Activated T-helper 1 cell treated with anti-CD3 and anti-CD28 coated beads, Interleukin-12 subunit alpha, Interleukin-12 subunit beta, Interleukin-2, Interleukin-4 antibody, amounts not matched to agents 30 ng/mL and 10 ng/mL and 1 ng/mL, durations not matched to agents 14 hours and 24 hours and 36 hours (primary cell): Measurements from ENCODE around the gene EVI2B. TPM values are rescaled to one million over a fixed set of nuclear protein-coding genes. Genes with fewer than 3 reads are reported as not detected.
"Not testable (repeated sequence)": the region's sequence is repeated elsewhere in the genome, so short reads cannot be mapped to it uniquely, and the experiment has no call there.

ENCODE experiments used
- DNase-seq: peaks from one replicate; pipeline ENCODE4 v3.0.0; 2021; ENCODE audit warnings: low spot score
- H3K27ac Mint-ChIP-seq: one replicate; pipeline ENCODE4 v1.8.0; 2021; ENCODE audit warnings: mild to moderate bottlenecking, mixed read lengths
- H3K27me3 Mint-ChIP-seq: one replicate; pipeline ENCODE4 v1.8.0; 2022; ENCODE audit warnings: mild to moderate bottlenecking, moderate library complexity, mixed read lengths; ENCODE audit not compliant: insufficient read depth
- H3K36me3 Mint-ChIP-seq: one replicate; pipeline ENCODE4 v1.8.0; 2021; ENCODE audit warnings: low read depth, mixed read lengths
- H3K4me1 Mint-ChIP-seq: one replicate; pipeline ENCODE4 v1.8.0; 2021; ENCODE audit warnings: low read depth, mixed read lengths
- H3K4me3 Mint-ChIP-seq: one replicate; pipeline ENCODE4 v1.8.0; 2021; ENCODE audit warnings: mild to moderate bottlenecking, moderate library complexity, mixed read lengths
- H3K9me3 Mint-ChIP-seq: one replicate; pipeline ENCODE4 v1.8.0; 2021; ENCODE audit warnings: mixed read lengths
- intact Hi-C: fragments of 100-400 bp; cut with micrococcal nuclease; formaldehyde crosslinking; loops from one replicate; pipeline ENCODE4 v1.15.1; 2024
- total RNA-seq: library from RNA; stranded (reverse); gene quantifications from 2 replicates; pipeline ENCODE4 v1.2.3, GENCODE V29; 2022

Gene EVI2B, protein sequence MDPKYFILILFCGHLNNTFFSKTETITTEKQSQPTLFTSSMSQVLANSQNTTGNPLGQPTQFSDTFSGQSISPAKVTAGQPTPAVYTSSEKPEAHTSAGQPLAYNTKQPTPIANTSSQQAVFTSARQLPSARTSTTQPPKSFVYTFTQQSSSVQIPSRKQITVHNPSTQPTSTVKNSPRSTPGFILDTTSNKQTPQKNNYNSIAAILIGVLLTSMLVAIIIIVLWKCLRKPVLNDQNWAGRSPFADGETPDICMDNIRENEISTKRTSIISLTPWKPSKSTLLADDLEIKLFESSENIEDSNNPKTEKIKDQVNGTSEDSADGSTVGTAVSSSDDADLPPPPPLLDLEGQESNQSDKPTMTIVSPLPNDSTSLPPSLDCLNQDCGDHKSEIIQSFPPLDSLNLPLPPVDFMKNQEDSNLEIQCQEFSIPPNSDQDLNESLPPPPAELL
- total RNA-seq, result 21.7 and 25.1 TPM in 2 replicates

- Mint-ChIP-seq H3K27ac (peak within 1 kb of the TSS; percentile 90), H3K9me3 (peaks cover 6% of the 10 kb centered on the region), H3K27me3 (no peaks in the 10 kb centered on the region), H3K4me1 (peaks cover 74% of the 10 kb centered on the region), H3K4me3 (peak within 1 kb of the TSS; percentile 92), H3K36me3 (peaks cover 29% of the 10 kb centered on the region)
- intact Hi-C loops, result loop anchor here (5.0 to 10.0 kb wide), 2 partner anchors 58 to 219 kb away; partner anchors contain the start of gene NF1
- no peak for DNase-seq
These were observed at the start of gene EVI2B for GRCh38 chr17:31313982-31314781. Gene EVI2B (minus strand): TSS chr17:31314054. CDS start chr17:31305609, 8,445 bp downstream.

- H3K4me3 Mint-ChIP-seq, result no peak overlapping the region
- H3K27ac Mint-ChIP-seq, result no peak overlapping the region
- no peaks in the 10 kb centered on the region for H3K9me3 Mint-ChIP-seq
- no peaks in the 10 kb centered on the region for H3K27me3 Mint-ChIP-seq
- no peaks in the 10 kb centered on the region for H3K4me1 Mint-ChIP-seq
- DNase-seq, result no peak
- intact Hi-C loops, result no loop called here
- peaks cover 21% of the 10 kb centered on the region for H3K36me3 Mint-ChIP-seq
These were observed 44.1 kb upstream of the EVI2B start for GRCh38 chr17:31357839-31358394.

GRCh38 chr17:31357091-31357490, 43.2 kb upstream of the EVI2B start:
- no peaks in the 10 kb centered on the region for H3K27me3 Mint-ChIP-seq
- no peak overlapping the region for H3K4me3 Mint-ChIP-seq
- no peaks in the 10 kb centered on the region for H3K4me1 Mint-ChIP-seq
- no peak overlapping the region for H3K27ac Mint-ChIP-seq
- no peaks in the 10 kb centered on the region for H3K9me3 Mint-ChIP-seq
- no peak for DNase-seq
- intact Hi-C loops, result no loop called here
- H3K36me3 Mint-ChIP-seq, result peaks cover 18% of the 10 kb centered on the region

DNA sequence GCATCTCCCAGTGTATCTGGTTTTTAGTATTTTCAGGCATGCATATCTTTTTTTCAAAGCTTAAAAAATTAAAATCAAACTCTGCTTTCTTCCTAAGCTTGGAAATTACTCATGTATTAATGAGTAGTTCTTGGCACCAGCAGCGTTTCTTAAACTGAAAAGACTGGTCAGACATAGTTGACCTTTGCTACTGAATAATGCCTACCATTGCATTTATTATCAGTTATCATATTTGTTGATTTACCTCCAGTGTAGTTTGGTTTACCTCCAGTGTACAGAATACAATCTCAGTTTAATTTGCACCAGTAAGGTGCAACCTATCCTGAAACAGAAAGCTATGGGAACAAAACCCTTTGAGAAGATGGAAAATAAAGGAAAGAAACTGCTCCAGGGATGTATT, 42.1 kb upstream of the EVI2B start:
- Mint-ChIP-seq H3K36me3 (peaks cover 18% of the 10 kb centered on the region), H3K4me3 (no peak overlapping the region), H3K9me3 (no peaks in the 10 kb centered on the region), H3K27ac (no peak overlapping the region), H3K27me3 (no peaks in the 10 kb centered on the region), H3K4me1 (no peaks in the 10 kb centered on the region)
- DNase-seq, result no peak
- intact Hi-C loops, result no loop called here

- Mint-ChIP-seq H3K27me3 (no peaks in the 10 kb centered on the region), H3K4me3 (no peak overlapping the region), H3K4me1 (no peaks in the 10 kb centered on the region), H3K36me3 (peaks cover 12% of the 10 kb centered on the region), H3K27ac (no peak overlapping the region), H3K9me3 (no peaks in the 10 kb centered on the region)
- no peak for DNase-seq
- intact Hi-C loops, result no loop called here
These were observed 35.6 kb upstream of the EVI2B start for GRCh38 chr17:31349454-31349853.

DNA sequence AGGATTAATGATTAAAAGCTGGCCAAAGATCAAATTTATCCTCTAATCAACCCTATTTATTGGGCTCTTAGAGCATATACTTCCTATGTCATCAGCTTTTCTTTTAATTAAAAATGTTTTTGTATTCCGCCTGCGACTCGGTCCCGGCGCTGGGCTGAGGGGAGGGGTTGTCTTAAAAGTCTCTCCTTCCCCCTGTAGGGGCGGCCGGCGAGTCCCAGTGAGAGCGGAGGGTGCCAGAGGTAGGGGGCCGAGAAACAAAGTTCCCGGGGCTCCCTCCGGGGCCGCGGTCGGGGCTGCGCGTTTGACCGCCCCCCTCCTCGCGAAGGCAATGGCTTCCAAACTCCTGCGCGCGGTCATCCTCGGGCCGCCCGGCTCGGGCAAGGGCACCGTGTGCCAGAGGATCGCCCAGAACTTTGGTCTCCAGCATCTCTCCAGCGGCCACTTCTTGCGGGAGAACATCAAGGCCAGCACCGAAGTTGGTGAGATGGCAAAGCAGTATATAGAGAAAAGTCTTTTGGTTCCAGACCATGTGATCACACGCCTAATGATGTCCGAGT, 31.4 kb upstream of the EVI2B start:
- intact Hi-C loops, H3K9me3 Mint-ChIP-seq, H3K36me3 Mint-ChIP-seq, DNase-seq, H3K4me1 Mint-ChIP-seq, H3K27me3 Mint-ChIP-seq, H3K4me3 Mint-ChIP-seq, H3K27ac Mint-ChIP-seq: not testable (repeated sequence)

GRCh38 chr17:31339906-31340661, 26.2 kb upstream of the EVI2B start:
- Mint-ChIP-seq H3K9me3 (no peaks in the 10 kb centered on the region), H3K4me1 (no peaks in the 10 kb centered on the region), H3K36me3 (peaks cover 10% of the 10 kb centered on the region), H3K4me3 (no peak overlapping the region), H3K27me3 (peaks cover 3% of the 10 kb centered on the region), H3K27ac (no peak overlapping the region)
- no peak for DNase-seq
- intact Hi-C loops, result no loop called here

- Mint-ChIP-seq H3K36me3 (peaks cover 10% of the 10 kb centered on the region), H3K27ac (no peak overlapping the region), H3K4me1 (peaks cover 25% of the 10 kb centered on the region), H3K4me3 (no peak overlapping the region), H3K27me3 (no peaks in the 10 kb centered on the region), H3K9me3 (no peaks in the 10 kb centered on the region)
- intact Hi-C loops, result no loop called here
- DNase-seq, result no peak
These were observed 15.4 kb upstream of the EVI2B start for GRCh38 chr17:31329221-31329620.

DNA sequence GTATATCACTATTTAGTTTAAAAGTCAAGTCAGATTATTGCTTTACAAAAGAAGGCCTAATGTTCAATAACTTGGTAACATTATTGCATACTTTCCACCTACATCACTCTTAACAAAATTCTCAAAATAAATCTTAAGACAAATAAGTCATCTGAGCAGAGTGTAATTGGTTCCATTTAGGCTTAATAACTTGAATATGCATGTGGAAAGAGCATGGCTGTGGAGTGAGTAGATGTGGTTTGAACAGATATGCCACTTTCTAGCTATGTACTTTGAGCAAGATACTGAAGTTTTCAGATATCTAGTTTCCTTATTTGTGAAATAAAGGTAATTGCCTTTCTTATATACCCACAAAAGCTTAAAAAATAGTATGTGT, 14.3 kb upstream of the EVI2B start:
- no peaks in the 10 kb centered on the region for H3K27me3 Mint-ChIP-seq
- H3K36me3 Mint-ChIP-seq, result peaks cover 12% of the 10 kb centered on the region
- no peak overlapping the region for H3K4me3 Mint-ChIP-seq
- H3K4me1 Mint-ChIP-seq, result peaks cover 31% of the 10 kb centered on the region
- no peaks in the 10 kb centered on the region for H3K9me3 Mint-ChIP-seq
- peak overlapping the region; percentile 25 for H3K27ac Mint-ChIP-seq
- intact Hi-C loops, result no loop called here
- DNase-seq, result no peak

GRCh38 chr17:31327534-31328159, 13.8 kb upstream of the EVI2B start:
- Mint-ChIP-seq H3K4me3 (no peak overlapping the region), H3K27me3 (no peaks in the 10 kb centered on the region), H3K36me3 (peaks cover 12% of the 10 kb centered on the region), H3K4me1 (peaks cover 34% of the 10 kb centered on the region), H3K9me3 (no peaks in the 10 kb centered on the region), H3K27ac (peak overlapping the region; percentile 25)
- no peak for DNase-seq
- intact Hi-C loops, result no loop called here

DNA sequence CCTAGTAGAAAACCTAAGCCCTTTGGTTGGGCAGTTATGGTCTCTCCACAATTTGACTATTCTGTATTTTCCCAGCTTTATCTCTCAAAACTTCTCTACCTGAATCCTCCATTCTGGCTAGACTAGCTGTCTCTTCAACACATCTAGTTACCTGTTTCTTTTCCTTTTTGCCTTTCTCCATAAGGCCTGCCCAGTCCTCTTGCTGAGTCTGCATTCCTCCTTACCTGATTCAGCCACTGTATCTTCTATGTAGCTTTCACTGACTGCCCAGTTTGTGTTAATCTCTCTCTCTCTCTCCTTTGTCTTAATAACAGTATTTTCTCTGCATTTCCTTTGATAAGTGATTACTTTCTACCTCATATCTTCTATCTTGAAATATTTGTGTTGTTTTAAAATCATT, 9.7 kb upstream of the EVI2B start:
- Mint-ChIP-seq H3K4me3 (no peak overlapping the region), H3K27me3 (no peaks in the 10 kb centered on the region), H3K9me3 (no peaks in the 10 kb centered on the region), H3K27ac (peak overlapping the region; percentile 1), H3K4me1 (peaks cover 41% of the 10 kb centered on the region), H3K36me3 (peaks cover 16% of the 10 kb centered on the region)
- no peak for DNase-seq
- intact Hi-C loops, result no loop called here

- Mint-ChIP-seq H3K4me3 (peak overlapping the region; percentile 88), H3K27ac (peak overlapping the region; percentile 92), H3K27me3 (no peaks in the 10 kb centered on the region), H3K4me1 (peaks cover 41% of the 10 kb centered on the region), H3K9me3 (no peaks in the 10 kb centered on the region), H3K36me3 (peaks cover 18% of the 10 kb centered on the region)
- intact Hi-C loops, result loop anchor here (1.0 to 2.0 kb wide), 3 partner anchors 14 to 187 kb away; no protein-coding TSS in a partner anchor
- DNase-seq, result no peak
These were observed 8.1 kb upstream of the EVI2B start for GRCh38 chr17:31321966-31322365.
